NCI-H146 treated with DMSO at 0.1 percent for 48 hours (cell line): ENCODE results near the gene CAPN11.
A peak's percentile ranks its signal among the peaks of the same experiment; 100 is the strongest.
"Not testable (repeated sequence)": the region's sequence is repeated elsewhere in the genome, so short reads cannot be mapped to it uniquely, and the experiment has no call there.

ENCODE experiments used
- DNase-seq: peaks from one replicate; lab custom pipeline; 2025; ENCODE audit not compliant: unreplicated experiment; lab: John Stamatoyannopoulos, UW

Gene CAPN11

DNA sequence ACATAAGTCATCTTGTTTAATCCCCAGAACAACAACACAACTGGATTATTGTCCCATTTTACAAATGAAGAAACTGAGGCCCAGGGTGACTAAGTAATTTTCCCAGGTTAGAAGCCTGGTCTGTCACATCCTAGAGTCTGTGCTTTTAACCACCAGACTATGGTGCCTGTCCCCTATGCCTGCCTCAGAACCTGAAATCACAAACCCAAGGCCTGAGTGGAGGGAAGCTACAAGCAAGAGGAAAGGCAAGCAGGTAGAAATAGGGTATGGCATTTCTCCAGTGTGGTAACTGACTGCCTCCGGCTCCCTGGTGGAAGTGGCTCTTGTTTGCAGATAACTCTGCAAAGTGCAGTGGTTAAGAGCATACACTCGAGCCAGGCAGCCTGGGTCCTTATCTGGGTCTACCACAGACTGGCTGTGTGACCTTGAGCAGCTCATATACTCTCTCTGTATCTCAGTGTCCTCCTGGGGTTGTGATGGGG, 28.7 kb upstream of the CAPN11 start:
- DNase-seq, result no peak

DNA sequence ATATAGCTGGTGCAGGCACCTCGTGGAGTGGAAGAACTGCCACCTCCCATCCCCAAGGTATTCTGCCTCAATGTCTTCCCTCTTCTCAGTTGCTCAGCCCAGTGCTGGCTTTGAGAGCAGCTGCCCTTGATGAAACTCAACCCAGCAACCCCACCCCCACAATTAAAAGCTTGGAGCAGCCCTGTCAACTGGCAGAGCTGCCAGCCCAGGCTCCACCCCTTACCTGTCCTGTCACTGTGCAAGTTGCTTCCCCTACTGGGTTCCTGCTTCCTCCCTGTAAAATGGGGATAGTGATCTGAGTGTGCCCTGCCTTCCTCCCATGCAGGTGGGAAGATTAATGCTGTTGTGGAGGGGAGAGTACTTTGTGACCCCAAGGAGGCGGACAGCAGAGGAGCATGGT, 26.7 kb upstream of the CAPN11 start:
- DNase-seq, result no peak

DNA sequence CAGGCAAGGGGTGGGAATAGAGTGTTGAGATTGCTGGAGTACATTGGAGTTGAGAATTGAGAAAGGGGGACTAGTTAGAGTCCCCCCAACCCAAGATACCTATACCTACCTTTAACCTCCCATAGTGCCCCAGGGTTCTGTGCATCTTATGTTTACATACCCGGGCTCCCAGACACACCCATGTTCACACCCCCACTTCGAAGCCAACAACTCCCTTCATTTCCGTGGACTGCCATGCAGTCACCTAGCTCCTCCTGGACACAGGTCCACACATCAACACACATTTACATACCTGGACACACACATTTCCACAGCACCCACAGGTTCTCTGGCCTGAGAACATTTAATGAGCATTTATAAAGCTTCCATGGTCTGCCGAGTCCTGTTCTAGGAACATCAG, 26.1 kb upstream of the CAPN11 start:
- DNase-seq, result no peak

DNA sequence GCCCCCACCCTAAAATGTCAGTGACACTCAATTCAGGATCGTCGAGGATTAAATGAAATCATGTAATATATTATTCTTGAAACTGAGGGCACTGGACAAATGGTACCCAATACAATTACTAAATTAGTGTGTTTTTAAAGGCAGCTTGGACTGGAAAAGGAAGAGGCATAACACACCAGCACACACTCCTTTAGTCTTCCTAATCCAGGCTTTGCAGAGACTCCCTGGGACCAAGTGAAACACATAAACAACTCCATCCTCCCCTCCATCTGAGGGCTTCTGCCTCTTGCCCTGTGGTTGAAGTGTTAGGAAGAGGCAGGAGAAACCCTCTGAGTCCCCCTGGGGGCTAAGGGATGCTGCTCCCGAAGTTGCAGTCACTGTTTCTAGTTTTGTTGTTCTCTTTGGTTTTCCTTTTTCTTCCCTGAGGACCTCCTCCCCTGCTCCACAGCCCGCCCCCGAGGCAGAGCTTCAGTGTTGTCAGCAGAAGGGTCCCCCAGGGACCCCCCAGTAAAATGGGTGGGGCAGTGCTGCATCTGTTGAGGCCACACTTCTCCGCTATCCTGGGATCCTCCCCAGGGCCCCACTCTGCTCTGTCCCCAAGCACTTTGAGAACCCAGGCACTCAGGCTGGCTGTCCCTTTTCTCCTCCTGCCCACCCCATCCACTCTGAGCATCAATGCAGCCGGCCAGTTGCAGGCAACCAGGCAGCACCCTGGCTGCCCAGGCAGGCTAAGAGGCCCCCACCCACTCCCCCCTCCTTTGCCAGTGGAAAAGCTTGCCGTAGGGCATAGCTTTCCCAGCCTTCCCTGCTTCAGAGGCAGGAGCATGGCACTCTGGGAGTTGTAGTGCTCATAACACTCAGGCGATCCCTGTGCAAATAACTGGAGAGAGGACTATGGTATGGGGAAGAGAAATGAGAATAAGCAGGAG, 25.4 kb upstream of the CAPN11 start:
- peak; percentile 35 for DNase-seq

DNA sequence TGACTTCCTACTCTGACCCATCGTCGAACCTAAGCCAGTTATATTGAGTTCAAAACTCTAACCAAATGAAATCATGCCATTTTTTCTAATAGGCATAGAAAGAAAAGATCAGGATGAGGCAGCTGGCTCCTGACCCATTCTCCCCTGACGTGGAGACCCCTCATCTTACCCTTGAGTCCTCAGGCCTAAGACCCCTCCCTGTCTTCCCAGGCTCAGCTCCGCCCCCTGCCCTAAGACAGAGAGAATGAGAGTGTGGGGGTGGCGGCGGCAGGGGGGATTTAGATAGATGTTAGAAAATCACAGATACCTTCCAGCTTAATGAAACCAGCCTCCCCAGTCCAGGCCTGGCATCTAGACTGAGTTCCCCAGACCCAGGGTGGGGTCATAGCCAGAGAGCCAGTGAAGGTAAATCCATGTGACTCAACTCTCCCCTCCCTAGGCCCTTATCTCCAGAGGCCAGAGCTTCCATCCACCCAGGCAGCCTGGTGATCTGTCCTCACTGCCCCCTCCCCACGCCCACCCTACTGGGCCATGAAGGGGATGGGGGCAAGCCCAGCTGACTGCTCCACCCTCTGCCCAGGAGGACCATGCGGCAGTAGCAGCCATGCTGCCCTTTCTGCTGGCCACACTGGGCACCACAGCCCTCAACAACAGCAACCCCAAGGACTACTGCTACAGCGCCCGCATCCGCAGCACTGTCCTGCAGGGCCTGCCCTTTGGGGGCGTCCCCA, 24.5 kb upstream of the CAPN11 start:
- no peak for DNase-seq

DNA sequence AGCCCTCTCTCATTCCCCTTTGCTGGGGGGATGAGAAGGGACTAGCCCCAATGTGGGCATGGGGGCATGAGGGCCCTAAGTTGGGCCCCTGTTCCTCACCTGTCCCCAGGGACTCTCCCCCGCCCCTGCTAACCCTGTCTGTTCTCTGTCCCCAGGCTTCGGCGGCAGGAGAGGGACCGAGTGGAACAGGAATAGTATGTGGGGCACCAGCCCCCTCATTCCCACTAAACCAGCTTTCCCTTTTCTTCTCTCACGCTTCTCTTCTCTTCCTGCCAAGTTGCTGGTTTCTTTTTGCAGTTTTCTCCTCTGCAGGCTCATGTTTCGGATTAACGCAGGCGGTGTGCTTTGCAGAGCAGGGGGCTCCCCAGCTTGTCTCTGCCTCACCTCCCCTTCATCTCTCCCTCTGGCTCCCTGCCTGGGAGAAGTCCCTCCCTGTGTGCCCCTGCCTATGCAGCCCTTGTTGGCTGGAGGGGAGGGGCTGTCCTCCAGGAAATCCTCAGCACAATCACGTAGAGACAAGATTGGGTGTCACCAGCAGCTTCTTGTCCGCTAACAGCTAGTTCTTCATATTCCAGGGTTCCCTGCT, 23.4 kb upstream of the CAPN11 start:
- DNase-seq, result no peak

DNA sequence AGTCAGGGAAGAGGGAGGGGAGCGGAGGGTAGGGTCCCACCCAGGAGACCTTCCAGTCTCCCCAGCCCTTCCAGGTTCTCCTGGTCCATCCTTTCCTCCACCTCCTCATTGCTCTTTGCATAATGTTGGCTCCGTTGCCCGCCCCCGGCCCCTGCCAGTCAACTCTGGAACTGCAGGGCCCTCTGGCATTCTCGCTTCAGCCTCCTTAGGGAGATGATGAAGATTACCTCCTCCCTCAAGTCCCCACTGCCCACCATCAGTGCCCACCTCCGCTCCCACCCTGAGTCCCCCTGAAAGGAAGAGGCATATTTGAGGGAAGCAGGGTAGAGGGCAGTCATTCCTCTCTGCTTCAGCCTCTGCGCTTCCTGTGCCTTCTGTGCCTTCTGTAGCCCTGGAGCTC, 22.7 kb upstream of the CAPN11 start:
- DNase-seq, result no peak

DNA sequence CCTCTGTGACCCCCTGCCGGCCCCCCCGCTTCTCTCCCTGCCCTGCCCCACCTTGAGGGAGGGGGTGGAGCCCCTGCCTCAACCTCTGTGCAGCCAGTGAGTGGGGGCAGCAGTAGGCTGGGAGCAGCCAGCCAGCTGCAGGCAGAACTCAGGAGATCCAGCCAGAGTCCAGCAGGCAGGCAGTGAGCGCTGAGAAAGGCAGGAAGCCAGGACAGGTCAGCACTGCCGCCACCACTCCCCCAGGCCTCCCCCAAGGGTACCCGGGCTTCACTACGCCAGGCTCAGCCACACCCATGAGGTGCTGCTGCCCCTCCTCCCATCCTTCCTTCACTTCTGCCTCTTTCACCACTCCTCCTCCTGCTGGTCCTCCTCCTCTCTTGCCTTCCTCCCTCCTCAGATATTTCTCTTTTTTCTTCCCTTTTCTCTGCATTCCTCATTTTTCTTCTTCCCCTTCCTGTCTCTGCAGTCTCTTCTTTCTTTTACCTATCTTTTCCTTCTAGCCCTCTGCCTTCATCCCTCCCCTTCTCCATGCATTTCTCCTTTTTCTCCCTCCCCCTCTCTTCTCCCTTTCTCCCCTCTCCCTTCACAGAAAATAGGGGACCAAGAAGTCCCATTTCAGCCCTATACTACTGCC, 19.8 kb upstream of the CAPN11 start:
- DNase-seq, result no peak

DNA sequence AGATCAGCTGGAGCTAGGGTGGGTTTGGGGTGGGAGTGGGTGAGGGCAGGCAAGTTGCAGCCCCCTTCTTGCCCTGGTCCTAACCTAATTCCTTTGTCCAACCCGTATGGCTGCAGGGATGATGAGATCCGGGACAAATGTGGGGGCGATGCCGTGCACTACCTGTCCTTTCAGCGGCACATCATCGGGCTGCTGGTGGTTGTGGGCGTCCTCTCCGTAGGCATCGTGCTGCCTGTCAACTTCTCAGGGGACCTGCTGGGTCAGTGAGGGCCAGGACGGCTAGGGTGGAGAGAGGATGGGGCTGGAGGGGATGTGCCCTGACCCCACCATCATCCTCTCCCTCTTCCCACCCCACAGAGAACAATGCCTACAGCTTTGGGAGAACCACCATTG, 19.3 kb upstream of the CAPN11 start:
- no peak for DNase-seq

DNA sequence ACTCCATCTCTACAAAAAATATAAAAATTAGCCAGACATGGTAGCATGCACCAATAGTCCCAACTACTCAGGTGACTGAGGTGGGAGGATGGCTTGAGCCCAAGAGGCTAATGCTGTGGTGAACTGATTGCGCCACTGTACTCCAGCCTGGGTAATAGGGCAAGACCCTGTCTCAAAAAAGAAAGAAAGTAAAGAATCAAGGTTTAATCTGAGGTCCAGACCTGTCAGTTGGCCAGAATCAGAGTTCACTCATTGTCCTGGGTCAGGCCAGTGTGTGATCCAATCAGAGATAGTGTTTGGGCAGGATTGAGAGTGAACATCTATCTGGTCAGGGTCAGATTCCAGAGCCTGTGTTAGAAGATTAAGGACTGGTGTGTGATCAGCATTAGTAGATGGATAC, 15.8 kb upstream of the CAPN11 start:
- DNase-seq, result no peak

DNA sequence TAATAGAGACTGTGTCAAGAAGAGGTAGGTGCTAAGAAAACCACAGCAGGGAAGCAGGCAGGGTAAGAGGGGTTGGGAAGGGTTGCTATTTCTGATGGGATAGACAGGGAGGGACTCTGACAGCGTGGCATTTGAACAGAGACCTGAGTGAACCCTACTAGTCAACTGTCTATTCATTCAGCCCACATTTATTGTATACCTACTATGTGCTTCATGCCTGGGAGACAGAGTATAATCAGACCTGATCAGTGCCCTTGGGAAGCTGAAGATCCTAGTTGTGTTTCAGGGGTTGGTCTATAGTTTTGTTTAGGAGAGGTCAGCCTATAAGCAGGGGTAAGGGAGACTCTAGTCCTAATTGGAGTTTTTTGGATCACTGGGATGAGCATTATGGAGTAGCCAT, 14.9 kb upstream of the CAPN11 start:
- no peak for DNase-seq

DNA sequence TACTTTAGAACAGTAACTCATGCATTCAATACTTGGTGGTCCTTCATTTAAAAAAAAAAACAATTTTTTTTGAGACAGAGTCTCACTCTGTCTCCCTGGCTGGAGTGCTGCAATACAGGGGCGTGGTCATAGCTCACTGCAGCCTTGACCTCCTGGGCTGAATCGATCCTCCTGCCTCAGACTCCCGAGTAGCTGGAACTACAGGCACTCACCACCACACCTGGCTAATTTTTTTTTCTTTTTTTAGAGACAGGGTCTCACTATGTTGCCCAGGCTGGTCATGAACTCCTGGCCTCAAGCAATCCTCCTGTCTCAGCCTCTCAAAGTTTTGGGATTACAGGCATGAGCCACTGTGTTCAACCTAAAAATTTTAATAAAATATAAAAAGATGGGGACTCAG, 14.1 kb upstream of the CAPN11 start:
- not testable (repeated sequence) for DNase-seq

DNA sequence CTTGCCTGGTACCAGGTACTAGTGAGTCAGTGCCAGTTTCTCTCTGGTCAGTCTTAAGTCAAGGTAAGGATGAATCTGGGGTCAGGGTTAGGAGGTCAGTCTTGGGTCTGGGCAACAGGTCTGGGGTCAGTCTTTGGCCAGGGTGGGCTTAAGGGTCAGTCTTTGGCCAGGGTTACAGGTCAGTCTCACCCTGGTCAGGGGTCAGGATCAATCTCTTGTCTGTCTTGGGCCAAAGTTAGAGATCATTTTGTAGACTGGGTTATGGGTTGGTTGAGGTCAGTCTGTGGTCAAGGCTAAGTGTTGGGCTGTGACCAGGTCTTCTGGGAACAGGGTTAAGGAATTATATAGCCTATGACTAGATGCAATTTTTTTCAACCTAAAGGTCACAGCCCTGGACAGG, 12.8 kb upstream of the CAPN11 start:
- DNase-seq, result no peak

DNA sequence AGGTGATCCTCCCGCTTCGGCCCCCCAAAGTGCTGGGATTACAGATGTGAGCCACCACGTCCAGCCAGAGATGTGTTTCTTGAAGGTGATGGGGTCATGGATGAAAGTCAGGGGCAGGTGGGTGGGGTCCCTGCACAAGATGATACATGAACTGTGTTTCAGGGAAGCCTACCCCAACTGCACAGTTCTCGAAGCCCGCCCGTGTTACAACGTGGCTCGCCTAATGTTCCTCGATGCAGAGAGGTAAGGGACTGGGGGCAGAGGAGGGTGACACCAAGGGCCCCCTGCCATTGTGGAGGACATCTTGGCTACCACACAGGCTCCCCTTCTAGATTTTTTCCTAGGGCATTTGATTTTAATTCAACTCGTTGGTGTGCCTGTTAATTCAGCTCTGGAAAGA, 11.9 kb upstream of the CAPN11 start:
- no peak for DNase-seq

DNA sequence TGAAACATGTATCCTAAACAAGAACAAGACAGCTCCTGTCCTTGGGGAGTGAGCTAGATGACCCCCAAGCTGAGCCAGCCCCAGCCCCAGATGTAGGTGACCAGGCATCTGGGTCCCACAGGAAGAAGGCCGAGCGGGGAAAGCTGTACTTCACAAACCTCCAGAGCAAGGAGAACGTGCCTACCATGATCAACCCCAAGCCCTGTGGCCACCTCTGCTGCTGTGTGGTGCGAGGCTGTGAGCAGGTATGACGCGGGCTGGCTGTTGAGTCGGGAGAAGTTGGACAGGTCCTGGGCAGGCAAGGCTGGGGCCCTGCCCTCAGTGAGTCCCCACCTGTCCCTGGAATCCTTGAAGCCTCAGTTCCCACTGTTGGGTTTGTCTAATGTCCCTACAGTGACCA, 11.4 kb upstream of the CAPN11 start:
- no peak for DNase-seq

DNA sequence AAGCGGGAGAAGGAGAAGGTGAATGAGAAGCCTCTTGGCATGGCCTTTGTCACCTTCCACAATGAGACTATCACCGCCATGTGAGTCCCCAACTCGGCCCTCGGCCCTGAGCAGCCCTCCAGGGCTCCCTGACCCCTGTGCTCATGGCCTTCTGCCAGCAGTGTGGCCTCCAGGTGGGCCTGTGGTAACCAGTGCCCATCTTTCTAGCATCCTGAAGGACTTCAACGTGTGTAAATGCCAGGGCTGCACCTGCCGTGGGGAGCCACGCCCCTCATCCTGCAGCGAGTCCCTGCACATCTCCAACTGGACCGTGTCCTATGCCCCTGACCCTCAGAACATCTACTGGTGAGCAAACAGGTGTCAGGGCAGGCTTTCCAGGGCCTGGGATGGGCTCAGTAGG, 10.3 kb upstream of the CAPN11 start:
- no peak for DNase-seq

DNA sequence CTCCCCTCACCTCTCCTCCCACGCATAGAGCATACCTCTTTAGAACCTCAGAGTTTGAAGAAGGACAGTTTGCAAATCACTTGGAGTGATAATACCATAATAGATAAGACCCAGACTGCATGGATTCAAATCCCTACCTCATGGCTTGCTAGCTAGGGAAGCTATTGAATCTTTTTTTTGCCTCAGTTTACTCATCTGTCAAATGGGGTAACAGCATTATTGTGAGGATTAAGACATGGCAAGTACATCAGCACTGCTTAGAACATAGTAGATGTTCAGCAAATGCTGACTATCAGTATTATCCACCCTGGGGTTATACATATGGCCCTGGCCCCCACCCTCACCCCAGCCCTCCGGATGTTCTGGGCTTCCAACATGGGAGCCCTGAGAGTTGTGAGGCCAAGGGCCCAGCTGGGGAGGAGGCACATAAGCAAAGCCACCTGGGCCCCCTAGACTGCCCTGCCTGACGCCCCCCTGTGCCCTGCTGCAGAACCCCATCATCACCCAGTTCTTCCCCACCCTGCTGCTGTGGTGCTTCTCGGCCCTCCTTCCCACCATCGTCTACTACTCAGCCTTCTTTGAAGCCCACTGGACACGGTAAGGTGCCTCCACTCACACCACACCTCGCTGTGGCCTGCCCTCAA, 9.1 kb upstream of the CAPN11 start:
- DNase-seq, result no peak

DNA sequence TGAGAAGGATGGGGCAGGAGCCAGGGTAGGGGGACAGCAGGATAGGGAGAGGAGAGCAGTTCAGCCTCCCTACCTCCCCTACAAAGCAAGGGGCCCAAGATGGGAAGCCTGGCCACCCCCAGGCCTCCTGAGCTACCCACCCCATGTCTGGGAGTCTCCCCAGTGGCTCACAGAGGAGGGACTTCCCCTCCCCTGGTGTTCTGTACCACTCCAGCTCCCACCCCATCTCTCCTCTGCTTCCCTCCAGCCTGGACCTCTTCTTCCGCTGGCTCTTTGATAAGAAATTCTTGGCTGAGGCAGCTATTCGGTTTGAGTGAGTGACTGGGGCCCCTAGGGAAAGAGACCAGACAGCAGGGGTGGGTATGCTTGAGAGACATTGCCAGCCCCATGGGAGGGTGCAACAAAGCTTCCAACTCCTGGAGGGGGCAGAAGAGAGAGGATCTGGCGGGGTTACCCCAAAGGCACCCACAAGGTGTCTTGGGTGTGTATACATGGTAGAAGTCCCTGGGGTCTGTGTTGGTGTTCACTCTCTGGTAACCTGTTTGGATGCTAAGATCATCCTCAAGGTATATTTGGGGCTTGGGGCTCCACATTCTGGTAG, 8.2 kb upstream of the CAPN11 start:
- no peak for DNase-seq

DNA sequence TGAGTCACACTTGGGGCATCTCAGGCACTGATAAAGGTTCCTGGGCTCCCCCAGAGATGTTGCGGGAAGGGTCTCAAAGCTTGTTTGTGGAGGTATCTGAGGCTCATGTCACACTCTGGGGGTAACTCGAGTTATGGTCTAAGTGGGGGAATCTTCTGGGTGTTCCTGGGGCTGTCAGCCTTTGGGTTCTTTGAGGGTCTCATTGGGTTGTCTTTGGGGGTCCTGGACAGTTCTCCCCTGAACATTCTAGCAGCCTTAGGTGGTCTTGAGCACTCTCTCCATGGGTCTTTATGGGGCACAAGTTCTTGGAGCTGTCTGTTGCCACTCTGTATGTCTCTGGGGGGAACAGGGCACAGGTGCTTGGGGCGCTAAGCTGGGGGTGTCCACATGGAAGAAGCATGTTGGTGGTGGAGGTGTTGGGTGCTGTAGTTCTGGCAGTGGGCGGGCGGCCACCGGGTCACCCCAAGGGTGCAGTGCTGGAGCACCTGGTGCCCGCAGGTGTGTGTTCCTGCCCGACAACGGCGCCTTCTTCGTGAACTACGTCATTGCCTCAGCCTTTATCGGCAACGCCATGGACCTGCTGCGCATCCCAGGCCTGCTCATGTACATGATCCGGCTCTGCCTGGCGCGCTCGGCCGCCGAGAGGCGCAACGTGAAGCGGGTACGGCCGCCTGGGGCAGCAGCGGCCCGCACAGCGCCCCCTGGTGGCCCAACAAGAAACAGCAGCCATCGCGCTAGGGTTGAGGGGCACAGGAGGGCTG, 7.1 kb upstream of the CAPN11 start:
- no peak for DNase-seq

DNA sequence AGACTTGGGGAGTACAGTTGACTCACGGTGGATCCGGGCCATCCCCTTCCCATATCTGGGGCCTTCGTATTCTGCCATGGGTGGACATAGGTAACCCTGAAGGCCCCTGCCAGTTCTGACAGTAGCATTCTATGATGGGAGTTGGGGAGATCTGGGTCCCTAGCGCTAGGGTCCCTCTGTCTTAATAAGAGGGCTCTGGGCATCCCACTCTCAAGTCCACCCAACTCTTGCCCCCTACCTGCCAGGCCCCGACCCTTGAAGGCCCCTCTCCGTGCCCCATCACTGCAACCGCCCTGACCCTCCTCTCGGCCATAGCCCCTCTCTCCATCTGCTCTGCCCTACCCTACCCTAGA, 6.5 kb upstream of the CAPN11 start:
- DNase-seq, result no peak
